ENCODE measurements around the gene NKAIN2.

Gene NKAIN2

DNA sequence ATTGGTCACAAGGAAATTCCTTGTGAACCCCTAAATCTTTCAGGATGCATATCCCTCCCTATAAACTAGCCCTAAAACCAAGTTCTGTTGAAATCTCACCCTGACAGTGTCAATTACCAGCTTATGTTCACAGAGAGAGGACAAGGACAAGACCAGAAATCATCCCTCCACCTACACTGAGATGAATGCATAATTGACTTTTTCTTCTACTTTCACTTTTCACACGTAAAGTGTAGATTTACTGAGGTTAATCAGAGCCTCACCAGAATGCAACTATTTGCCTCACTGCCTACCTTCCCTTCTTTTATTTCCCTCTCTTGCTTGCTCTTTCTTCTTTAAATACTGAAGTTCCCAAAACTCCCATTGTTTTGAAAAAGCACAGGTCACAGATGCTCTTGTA, 15.3 kb upstream of the NKAIN2 start:
- no peak overlapping the region for H3K9ac ChIP-seq (ENCODE audit: low read depth, low read length, poor library complexity)
- no peak overlapping the region for H3K4ac ChIP-seq (ENCODE audit: low read length)
- H3K4me2 ChIP-seq (ENCODE audit: insufficient read depth, low read length, poor library complexity, severe bottlenecking), result no peak overlapping the region
- no peak overlapping the region for H4K8ac ChIP-seq (ENCODE audit: low read depth, low read length)
- H3K27me3 ChIP-seq (ENCODE audit: control insufficient read depth in 3 of 3, insufficient read depth in 3 of 3, low read depth in 1 of 3, low read length in 3 of 3), result no peaks in the 10 kb centered on the region
- no peak overlapping the region for H3K23ac ChIP-seq (ENCODE audit: low read depth, low read length, poor library complexity)
- peak overlapping the region; percentile 8 for H2AFZ ChIP-seq (ENCODE audit: low read length)
- no peak overlapping the region for H3K14ac ChIP-seq (ENCODE audit: low read length)
- no peak overlapping the region for H3K4me3 ChIP-seq (ENCODE audit: low read length in 2 of 2)
- H3K79me1 ChIP-seq (ENCODE audit: low read depth, low read length), result no peaks in the 10 kb centered on the region
- no peak overlapping the region for H3K18ac ChIP-seq (ENCODE audit: low read length)
- no peak overlapping the region for H2AK5ac ChIP-seq (ENCODE audit: low read depth, low read length)
- no peak overlapping the region for H2BK5ac ChIP-seq (ENCODE audit: low read length)
- WGBS, 2 donors (ENCODE audit: extremely low coverage in 2 of 2, insufficient read length in 2 of 2, insufficient replicate concordance in 1 of 2), result no CpG with 5 or more reads among the region's 1 CpG
- H2BK120ac ChIP-seq (ENCODE audit: low read depth, low read length), result no peak overlapping the region
- H3K9me3 ChIP-seq (replicated peaks in 1 of 2; ENCODE audit: control insufficient read depth in 2 of 2, insufficient read depth in 1 of 2, low read depth in 1 of 2, low read length in 2 of 2), result no peaks in the 10 kb centered on the region
- DNase-seq (ENCODE audit: low spot score), result no peak
- no peaks in the 10 kb centered on the region for H3K36me3 ChIP-seq (replicated peaks in 1 of 2; ENCODE audit: control insufficient read depth in 2 of 2, insufficient read depth in 2 of 2, low read length in 2 of 2)
- H3K27ac ChIP-seq (replicated peaks; ENCODE audit: low read length), result no peak overlapping the region
- H4K91ac ChIP-seq (ENCODE audit: low read depth, low read length, poor library complexity), result no peak overlapping the region
- H2BK12ac ChIP-seq (ENCODE audit: low read length), result no peak overlapping the region
- H2BK15ac ChIP-seq (ENCODE audit: low read length), result no peak overlapping the region
- no peaks in the 10 kb centered on the region for H3K4me1 ChIP-seq (ENCODE audit: control insufficient read depth in 2 of 2, insufficient read depth in 1 of 2, low read depth in 1 of 2, low read length in 2 of 2)

DNA sequence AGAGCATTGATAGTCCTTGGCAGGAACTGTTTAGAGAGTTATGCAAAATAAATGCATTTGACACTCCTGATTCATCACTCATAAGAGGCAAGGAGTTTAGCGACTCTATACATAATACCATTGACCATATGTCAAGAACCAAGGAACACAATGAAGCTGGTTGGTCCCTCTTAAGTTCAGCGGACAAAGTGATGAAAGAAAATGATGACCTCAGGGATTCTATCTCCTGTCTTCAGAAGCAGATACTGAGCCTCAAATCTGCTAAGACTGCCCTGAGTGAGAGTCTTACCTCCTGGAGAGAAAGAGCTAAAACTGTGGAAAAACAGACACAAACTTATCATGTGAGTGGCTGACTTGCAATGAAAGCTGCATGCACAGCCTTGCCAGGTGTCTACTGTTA, 9.5 kb upstream of the NKAIN2 start:
- Histone ChIP-seq H4K8ac (ENCODE audit: low read depth, low read length) (no peak overlapping the region), H3K9ac (ENCODE audit: low read depth, low read length, poor library complexity) (no peak overlapping the region), H2BK5ac (ENCODE audit: low read length) (no peak overlapping the region), H3K18ac (ENCODE audit: low read length) (no peak overlapping the region), H2AFZ (ENCODE audit: low read length) (no peak overlapping the region), H3K27ac (replicated peaks; ENCODE audit: low read length) (no peak overlapping the region), H2BK12ac (ENCODE audit: low read length) (no peak overlapping the region), H3K4me1 (ENCODE audit: control insufficient read depth in 2 of 2, insufficient read depth in 1 of 2, low read depth in 1 of 2, low read length in 2 of 2) (no peaks in the 10 kb centered on the region), H3K9me3 (replicated peaks in 1 of 2; ENCODE audit: control insufficient read depth in 2 of 2, insufficient read depth in 1 of 2, low read depth in 1 of 2, low read length in 2 of 2) (peaks cover 0 to 3% of the 10 kb centered on the region in 2 donors), H3K4ac (ENCODE audit: low read length) (no peak overlapping the region), H3K36me3 (replicated peaks in 1 of 2; ENCODE audit: control insufficient read depth in 2 of 2, insufficient read depth in 2 of 2, low read length in 2 of 2) (no peaks in the 10 kb centered on the region), H3K79me1 (ENCODE audit: low read depth, low read length) (no peaks in the 10 kb centered on the region), H2BK120ac (ENCODE audit: low read depth, low read length) (no peak overlapping the region), H2BK15ac (ENCODE audit: low read length) (no peak overlapping the region), H4K91ac (ENCODE audit: low read depth, low read length, poor library complexity) (no peak overlapping the region), H3K14ac (ENCODE audit: low read length) (no peak overlapping the region), H3K27me3 (ENCODE audit: control insufficient read depth in 3 of 3, insufficient read depth in 3 of 3, low read depth in 1 of 3, low read length in 3 of 3) (no peaks in the 10 kb centered on the region), H3K4me2 (ENCODE audit: insufficient read depth, low read length, poor library complexity, severe bottlenecking) (no peak overlapping the region), H3K23ac (ENCODE audit: low read depth, low read length, poor library complexity) (no peak overlapping the region), H3K4me3 (ENCODE audit: low read length in 2 of 2) (no peak overlapping the region), H2AK5ac (ENCODE audit: low read depth, low read length) (no peak overlapping the region)
- DNase-seq (ENCODE audit: low spot score), result no peak
- WGBS, 2 donors (ENCODE audit: extremely low coverage in 2 of 2, insufficient read length in 2 of 2, insufficient replicate concordance in 1 of 2), result no CpG with 5 or more reads among the region's 2 CpGs

GRCh38 chr6:123794799-123795198, 8.9 kb upstream of the NKAIN2 start:
- H3K14ac ChIP-seq (ENCODE audit: low read length), result no peak overlapping the region
- H3K4me3 ChIP-seq (ENCODE audit: low read length in 2 of 2), result no peak overlapping the region
- no peak overlapping the region for H3K4ac ChIP-seq (ENCODE audit: low read length)
- no peak overlapping the region for H3K27ac ChIP-seq (replicated peaks; ENCODE audit: low read length)
- no peak overlapping the region for H2AFZ ChIP-seq (ENCODE audit: low read length)
- no peak overlapping the region for H4K91ac ChIP-seq (ENCODE audit: low read depth, low read length, poor library complexity)
- peaks cover 0 to 3% of the 10 kb centered on the region in 2 donors for H3K9me3 ChIP-seq (replicated peaks in 1 of 2; ENCODE audit: control insufficient read depth in 2 of 2, insufficient read depth in 1 of 2, low read depth in 1 of 2, low read length in 2 of 2)
- H3K36me3 ChIP-seq (replicated peaks in 1 of 2; ENCODE audit: control insufficient read depth in 2 of 2, insufficient read depth in 2 of 2, low read length in 2 of 2), result no peaks in the 10 kb centered on the region
- H3K18ac ChIP-seq (ENCODE audit: low read length), result no peak overlapping the region
- H3K79me1 ChIP-seq (ENCODE audit: low read depth, low read length), result no peaks in the 10 kb centered on the region
- no peak overlapping the region for H2BK120ac ChIP-seq (ENCODE audit: low read depth, low read length)
- H4K8ac ChIP-seq (ENCODE audit: low read depth, low read length), result no peak overlapping the region
- no peak overlapping the region for H3K23ac ChIP-seq (ENCODE audit: low read depth, low read length, poor library complexity)
- H2AK5ac ChIP-seq (ENCODE audit: low read depth, low read length), result no peak overlapping the region
- H3K9ac ChIP-seq (ENCODE audit: low read depth, low read length, poor library complexity), result no peak overlapping the region
- H2BK5ac ChIP-seq (ENCODE audit: low read length), result no peak overlapping the region
- H3K4me2 ChIP-seq (ENCODE audit: insufficient read depth, low read length, poor library complexity, severe bottlenecking), result no peak overlapping the region
- DNase-seq (ENCODE audit: low spot score), result no peak
- no peak overlapping the region for H2BK15ac ChIP-seq (ENCODE audit: low read length)
- H2BK12ac ChIP-seq (ENCODE audit: low read length), result no peak overlapping the region
- no peaks in the 10 kb centered on the region for H3K27me3 ChIP-seq (ENCODE audit: control insufficient read depth in 3 of 3, insufficient read depth in 3 of 3, low read depth in 1 of 3, low read length in 3 of 3)
- H3K4me1 ChIP-seq (ENCODE audit: control insufficient read depth in 2 of 2, insufficient read depth in 1 of 2, low read depth in 1 of 2, low read length in 2 of 2), result no peaks in the 10 kb centered on the region

GRCh38 chr6:123801067-123801466, 2.6 kb upstream of the NKAIN2 start:
- Histone ChIP-seq H3K9me3 (replicated peaks in 1 of 2; ENCODE audit: control insufficient read depth in 2 of 2, insufficient read depth in 1 of 2, low read depth in 1 of 2, low read length in 2 of 2) (no peaks in the 10 kb centered on the region), H3K9ac (ENCODE audit: low read depth, low read length, poor library complexity) (no peak overlapping the region), H3K27ac (replicated peaks; ENCODE audit: low read length) (no peak overlapping the region), H3K14ac (ENCODE audit: low read length) (no peak overlapping the region), H2AK5ac (ENCODE audit: low read depth, low read length) (no peak overlapping the region), H2BK15ac (ENCODE audit: low read length) (no peak overlapping the region), H3K4me2 (ENCODE audit: insufficient read depth, low read length, poor library complexity, severe bottlenecking) (no peak overlapping the region), H2BK120ac (ENCODE audit: low read depth, low read length) (no peak overlapping the region), H3K23ac (ENCODE audit: low read depth, low read length, poor library complexity) (no peak overlapping the region), H4K91ac (ENCODE audit: low read depth, low read length, poor library complexity) (no peak overlapping the region), H3K27me3 (ENCODE audit: control insufficient read depth in 3 of 3, insufficient read depth in 3 of 3, low read depth in 1 of 3, low read length in 3 of 3) (no peaks in the 10 kb centered on the region), H3K36me3 (replicated peaks in 1 of 2; ENCODE audit: control insufficient read depth in 2 of 2, insufficient read depth in 2 of 2, low read length in 2 of 2) (no peaks in the 10 kb centered on the region), H2BK5ac (ENCODE audit: low read length) (no peak overlapping the region), H3K4me3 (ENCODE audit: low read length in 2 of 2) (no peak overlapping the region), H3K79me1 (ENCODE audit: low read depth, low read length) (no peaks in the 10 kb centered on the region), H3K4ac (ENCODE audit: low read length) (no peak overlapping the region), H2BK12ac (ENCODE audit: low read length) (no peak overlapping the region), H2AFZ (ENCODE audit: low read length) (no peak overlapping the region), H3K18ac (ENCODE audit: low read length) (no peak overlapping the region), H3K4me1 (ENCODE audit: control insufficient read depth in 2 of 2, insufficient read depth in 1 of 2, low read depth in 1 of 2, low read length in 2 of 2) (peaks cover 2 to 3% of the 10 kb centered on the region in 2 donors), H4K8ac (ENCODE audit: low read depth, low read length) (no peak overlapping the region)
- WGBS, 2 donors (ENCODE audit: extremely low coverage in 2 of 2, insufficient read length in 2 of 2, insufficient replicate concordance in 1 of 2), result no CpG with 5 or more reads among the region's 5 CpGs
- no peak for DNase-seq (ENCODE audit: low spot score)
